Hindlimb muscle (tissue), 1 donor: ENCODE data around the gene DMBT1. TPM values are rescaled to one million over a fixed set of nuclear protein-coding genes. Genes with fewer than 3 reads are reported as not detected.

Experiments used
- DNase-seq: peaks from one replicate; pipeline ENCODE4 v3.0.0-alpha.2; 2013
- polyA plus RNA-seq: library from polyadenylated mRNA; unstranded; fragments of 120-200 nt; gene quantifications from one replicate; pipeline ENCODE4 v1.2.1, GENCODE V29; 2013; ENCODE audit not compliant: insufficient read length

DMBT1 gene
- 0.03 TPM for polyA plus RNA-seq

DNA sequence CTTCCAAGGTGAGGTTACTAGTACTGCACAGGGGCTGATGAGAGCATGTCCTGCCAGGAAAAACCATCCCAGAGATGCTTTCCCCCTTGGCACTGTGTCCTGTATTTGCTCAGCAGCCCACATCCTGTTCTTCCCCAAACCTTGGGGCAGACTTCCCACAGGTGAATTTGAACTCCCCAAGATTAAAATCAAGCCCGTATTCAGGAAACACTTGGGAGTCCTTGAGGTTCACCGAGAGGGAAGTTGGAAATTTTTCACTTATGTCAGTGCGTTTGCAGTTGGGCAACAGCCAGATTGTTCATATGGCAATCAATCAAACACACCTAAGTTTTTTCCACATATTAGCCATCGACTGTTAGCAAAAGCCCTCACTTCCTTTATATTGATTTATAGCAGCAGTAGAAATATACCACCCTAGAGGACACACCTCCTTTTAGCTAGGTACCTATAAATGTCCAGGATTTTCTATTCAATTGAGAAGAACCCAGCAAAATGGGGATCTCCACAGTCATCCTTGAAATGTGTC is at the start of gene DMBT1:
DMBT1 (plus strand) TSS at position 476 of the 526 bp plus-strand sequence; CDS start at position 493, 17 bp downstream.
- DNase-seq, result no peak

DNA sequence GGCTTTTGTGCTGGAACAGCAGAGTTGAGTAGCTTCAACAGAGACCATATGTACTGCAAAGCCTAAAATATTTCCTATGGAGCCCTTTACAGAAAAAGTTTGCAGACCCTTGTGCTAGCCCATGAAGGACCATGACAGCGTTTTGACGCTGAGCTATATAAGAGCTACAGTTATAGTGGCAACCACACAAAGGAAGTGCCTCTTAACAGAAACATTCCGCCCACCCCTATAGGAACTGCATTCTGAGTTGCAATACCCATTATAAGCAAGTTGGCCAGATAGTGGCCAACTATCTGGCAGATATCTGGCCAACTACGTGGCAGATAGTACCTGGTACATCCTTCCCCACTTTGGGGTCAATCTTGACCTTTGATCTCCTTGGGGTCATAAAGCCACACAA is 47.5 kb upstream of the DMBT1 start:
- no peak for DNase-seq

DNA sequence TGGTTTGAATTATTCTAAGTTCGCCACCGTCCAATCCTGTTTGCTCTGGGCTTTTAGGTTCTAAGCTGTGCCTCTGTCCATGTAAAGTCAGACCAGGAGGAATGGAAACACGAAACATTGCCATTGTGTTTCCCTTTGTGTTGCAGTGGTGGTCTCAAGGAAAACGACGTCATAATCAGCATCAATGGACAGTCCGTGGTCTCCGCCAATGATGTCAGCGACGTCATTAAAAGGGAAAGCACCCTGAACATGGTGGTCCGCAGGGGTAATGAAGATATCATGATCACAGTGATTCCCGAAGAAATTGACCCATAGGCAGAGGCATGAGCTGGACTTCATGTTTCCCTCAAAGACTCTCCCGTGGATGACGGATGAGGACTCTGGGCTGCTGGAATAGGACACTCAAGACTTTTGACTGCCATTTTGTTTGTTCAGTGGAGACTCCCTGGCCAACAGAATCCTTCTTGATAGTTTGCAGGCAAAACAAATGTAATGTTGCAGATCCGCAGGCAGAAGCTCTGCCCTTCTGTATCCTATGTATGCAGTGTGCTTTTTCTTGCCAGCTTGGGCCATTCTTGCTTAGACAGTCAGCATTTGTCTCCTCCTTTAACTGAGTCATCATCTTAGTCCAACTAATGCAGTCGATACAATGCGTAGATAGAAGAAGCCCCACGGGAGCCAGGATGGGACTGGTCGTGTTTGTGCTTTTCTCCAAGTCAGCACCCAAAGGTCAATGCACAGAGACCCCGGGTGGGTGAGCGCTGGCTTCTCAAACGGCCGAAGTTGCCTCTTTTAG is 46.3 kb upstream of the DMBT1 start:
- DNase-seq, result no peak

DNA sequence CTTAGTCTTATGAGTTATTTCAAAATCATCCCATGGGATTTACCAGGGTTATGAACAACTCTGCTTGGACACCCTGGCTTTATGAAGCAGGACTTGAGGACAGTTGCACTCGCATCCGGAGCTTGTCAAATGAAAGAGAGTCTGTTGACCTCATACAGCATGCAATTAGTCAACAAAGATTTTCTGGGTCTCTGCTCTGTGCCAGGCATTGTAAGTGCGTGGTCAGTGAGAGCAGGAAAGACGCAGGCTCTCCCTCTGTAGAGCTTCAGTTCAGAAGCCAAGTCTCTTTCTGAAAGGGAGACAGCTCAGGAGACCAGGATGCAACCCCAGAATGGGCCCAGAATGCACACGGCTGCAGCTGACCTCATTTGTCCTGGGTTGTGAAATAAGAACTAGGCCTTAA is 45.5 kb upstream of the DMBT1 start:
- DNase-seq, result no peak

DNA sequence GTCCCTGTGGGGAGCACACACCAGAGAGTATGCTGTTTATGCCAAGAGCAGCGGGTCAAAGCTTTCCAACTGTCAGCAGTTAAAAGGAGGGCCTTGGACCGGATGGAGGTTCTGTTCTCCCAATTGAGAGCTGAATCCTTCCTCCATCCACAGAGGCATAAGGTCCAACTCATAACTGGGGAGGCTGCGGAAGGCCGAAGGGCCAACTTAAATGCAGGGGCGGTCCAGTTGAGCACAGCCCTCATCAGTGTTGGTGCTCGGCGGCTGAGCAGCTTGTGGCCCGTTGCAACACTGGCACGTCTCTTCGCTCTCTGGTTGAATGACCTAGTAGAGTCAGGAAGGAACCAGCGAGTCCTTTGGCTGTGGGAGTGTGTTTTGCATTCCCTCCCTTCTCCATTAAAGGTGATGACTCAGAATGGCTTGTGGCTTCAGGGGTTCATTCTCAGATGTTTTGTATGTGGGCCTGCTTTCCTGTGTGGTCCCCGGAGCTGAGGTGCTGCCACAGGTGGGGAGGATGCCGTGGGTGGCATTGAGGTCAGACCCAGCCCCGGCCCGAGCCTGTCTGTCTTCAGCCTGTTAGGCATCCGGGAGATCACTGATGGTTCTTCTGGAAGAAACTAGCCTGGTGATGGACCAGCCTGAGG is 44.8 kb upstream of the DMBT1 start:
- no peak for DNase-seq

DNA sequence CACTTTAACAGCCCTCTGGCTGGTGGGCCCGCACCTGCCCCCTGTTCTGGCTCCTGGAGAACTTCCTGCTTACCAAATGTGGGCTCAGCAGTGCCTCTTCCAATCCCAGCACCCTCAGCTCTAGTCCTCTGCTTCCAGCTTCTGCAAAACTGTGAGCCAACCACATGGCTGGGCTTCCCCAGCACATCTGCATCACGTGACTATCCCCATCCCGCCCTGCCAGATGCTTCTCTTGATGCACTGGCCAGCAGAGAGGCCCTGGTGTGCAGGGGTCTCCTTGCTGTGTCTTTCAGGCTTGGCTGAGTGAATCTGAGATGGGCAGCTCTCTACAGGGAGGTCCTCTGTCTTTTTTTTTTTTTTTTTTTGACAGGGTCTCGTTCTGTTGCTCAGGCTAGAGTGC is 43.8 kb upstream of the DMBT1 start:
- no peak for DNase-seq

DNA sequence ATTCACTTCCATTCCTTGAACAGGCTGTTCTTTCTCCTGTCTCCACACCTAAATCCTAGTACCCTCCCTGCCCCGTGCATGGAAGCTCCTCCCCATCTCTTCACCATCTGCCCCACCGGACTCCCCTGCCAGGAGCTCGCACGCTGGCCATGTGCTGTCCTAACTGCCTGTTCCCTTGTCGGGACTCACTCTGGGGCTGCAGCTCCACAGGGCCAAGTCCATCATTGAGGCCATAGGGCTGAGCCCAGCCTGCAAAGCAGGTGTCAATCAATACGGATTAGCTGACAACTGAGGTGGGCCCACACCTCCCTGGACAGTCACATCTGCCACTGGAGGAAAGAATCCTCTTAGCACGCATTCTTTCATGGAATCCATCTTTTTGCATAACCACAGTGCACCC is 41.4 kb upstream of the DMBT1 start:
- no peak for DNase-seq

DNA sequence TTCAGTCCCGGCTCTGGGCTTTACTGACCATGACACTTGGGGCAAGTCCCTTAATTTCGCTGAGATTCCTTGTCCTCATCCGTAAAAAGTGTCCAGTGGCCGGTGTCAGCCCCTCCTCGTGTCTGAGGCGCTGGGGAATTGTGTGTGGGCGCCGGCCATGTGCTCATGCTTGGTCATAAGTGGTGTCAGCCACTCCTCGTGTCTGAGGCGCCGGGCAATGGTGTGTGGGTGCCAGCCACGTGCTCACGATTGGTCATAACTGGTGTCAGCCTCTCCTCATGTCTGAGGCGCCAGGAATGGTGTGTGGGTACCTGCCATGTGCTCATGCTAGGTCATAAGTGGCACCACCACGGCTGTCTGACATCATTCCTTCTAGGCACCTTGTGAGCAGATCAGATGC is 40.7 kb upstream of the DMBT1 start:
- DNase-seq, result no peak

DNA sequence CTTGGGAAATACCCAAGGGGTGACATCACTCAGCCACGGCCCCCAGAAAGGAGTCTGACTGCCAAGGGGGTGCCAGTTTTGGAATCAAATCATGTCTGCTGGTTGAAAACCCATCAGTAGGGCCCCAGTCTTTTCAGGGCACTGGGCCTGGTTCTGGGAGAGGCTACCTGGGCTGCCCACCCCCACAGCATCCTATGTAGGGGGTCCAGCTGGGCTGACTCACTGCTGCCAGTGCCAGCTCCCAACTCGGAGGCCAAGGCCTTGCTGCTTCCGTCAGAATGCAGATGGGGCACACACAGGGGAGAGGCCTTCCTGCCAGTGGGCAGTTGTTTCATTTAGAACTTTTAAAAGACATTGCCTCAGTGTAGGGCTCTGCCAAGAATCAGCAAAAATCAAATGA is 39.5 kb upstream of the DMBT1 start:
- no peak for DNase-seq

DNA sequence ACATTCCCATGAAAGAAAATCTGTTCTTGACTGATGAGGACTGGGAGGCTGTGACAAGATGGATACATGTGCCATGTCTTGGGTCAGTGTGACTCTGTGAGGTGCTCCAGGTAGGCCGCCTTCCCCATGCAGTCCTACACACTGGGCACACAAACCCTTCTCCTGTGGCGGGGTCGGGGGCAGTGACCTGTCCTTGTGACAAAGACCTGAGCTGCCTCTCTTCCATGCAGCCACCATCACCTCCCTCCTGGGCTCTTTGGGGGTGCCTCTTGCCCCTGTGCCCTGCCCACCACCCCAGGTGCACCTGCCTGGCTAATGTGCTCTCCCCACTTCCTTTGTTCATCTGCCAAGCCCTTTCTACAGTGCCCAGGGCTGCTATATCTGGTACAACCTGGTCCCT is 35.7 kb upstream of the DMBT1 start:
- DNase-seq, result no peak

DNA sequence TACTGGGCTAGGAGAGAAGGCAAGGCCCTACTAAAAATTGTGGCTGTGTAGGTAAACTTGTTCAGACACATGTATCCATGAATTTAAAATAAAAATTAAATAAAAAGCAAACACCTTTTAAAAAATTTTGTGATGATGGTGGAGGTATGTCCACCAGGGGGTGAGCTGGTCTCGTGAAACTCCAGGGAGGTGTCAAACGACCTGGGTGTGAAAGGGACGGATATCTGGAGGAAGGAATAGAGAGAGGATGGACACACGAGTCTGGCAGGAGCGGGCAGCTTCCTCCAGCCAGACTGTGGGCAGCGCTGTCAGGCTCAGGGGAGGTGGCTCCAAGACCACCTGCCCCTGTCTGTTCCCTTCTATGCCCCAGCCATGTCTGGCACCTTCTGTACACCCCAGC is 34.8 kb upstream of the DMBT1 start:
- DNase-seq, result no peak

DNA sequence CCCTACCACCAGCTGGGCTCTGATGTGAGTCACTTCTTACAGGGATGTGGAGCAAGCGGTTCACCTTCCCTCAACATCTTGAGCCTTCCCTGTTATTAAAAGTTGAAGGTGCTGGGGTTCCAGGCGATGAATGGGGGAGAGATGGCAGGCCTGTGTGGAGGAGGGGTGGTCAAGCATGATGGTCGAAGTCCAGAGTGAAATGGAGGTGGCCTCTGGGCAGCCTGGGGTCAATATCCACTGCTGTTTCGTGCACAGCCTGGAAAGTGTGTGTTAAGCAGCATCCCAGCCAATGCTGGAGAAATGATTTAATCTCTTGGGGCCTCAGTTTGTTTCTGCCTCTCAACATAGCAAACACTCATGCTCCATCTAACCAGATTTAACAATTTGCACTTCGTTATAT is 33.7 kb upstream of the DMBT1 start:
- no peak for DNase-seq

DNA sequence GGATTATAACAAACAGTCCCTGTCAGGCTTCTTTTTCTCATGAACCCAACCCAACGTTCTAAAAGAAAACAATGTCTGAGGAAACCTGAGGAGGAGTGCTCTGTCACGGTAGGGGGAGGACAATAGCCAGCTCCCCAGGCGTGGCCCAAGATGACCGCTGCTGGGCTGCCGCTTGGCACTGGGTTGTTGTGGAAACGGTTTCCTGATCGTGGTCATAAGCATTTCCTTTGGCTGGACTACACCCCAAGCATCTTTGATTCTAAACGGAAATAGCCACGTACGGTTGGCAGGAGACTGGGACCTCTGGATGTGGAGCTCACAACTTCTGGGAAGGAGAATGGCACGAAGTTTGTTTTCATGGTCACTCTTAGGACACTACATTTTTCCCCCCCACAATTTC is 30.4 kb upstream of the DMBT1 start:
- DNase-seq, result no peak

DNA sequence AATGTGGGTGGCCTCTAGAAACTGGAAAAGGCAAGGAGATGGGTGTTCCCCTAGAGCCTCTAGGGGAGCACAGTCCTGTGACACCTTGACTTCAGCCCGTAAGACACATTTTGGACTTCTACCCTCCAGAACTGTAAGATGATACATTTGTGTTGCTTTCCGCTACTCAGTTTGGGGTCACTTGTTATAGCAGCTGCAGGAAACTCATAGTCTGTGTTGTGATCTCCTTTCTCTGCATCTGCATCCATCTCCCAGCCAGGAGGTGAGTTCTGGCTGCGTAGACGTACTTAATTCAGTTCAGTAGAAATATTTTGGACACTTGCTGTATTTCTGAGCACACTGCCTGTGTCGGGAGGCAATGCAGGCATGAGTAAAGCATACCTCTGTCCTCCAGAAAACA is 29.3 kb upstream of the DMBT1 start:
- DNase-seq, result no peak

DNA sequence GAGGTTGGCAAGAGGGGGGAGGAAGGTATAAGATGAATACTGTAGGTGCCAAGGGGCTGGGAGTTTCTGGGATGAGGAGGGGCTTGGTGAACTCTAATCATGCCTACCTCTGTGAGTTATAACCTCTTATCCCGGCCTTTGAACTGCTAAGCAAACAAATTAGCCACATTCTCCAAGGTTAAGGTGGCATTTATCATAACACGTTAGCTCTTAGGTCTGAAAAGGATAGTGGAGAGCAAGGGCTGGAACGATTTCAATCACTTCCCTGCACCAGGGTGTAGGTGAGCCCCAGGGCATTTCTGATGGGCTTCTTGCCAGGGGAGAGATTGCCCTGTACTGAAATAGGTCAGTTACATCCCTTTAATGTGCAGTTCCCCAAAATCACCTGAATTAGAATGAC is 28.6 kb upstream of the DMBT1 start:
- DNase-seq, result no peak

DNA sequence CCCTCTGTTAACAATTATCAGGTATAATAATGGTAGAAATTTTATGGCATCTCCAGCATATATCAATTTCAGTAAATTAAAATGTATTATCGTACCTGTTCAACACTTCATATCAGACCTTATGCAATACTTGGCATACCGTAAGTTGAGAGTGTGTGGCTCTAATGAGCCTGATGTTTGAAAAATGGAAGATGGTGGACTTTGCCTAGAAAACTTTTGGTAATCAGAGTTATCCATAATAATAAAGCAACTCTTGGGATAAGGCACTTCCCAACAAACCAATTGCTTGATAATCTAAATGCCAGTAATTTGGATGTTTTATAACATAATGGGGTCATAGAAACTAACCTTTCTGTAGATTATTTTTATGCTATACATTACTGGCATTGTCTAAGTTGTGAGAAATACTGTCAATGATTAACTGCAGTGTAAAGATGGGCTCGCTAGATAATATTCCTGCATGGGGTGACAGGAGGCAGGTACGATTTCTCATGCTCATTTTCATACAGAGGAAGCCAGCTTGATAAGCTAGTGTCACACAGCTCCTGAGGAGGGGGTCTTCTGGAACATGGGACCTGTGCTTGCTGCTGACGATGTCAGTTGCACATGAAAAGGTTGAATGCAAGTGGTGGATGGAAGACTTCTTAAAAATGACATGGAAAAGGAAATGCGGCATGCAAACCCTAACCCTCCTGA is 27.8 kb upstream of the DMBT1 start:
- no peak for DNase-seq

DNA sequence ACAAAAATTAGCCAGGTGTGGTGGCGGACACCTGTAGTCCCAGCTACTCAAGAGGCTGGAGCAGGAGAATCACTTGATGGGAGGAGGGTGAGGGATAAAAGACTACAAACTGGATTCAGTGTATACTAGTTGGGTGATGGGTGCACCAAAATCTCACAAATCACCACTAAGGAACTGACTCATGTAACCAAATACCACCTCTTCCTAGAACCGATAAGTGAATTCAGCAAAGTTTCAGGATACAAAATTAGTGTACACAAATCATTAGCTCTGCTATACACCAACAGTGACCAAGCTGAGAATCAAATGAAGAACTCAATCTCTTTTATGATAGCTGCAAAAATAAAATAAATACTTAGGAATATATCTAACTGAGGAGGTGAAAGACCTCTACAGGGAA is 23.0 kb upstream of the DMBT1 start:
- no peak for DNase-seq

DNA sequence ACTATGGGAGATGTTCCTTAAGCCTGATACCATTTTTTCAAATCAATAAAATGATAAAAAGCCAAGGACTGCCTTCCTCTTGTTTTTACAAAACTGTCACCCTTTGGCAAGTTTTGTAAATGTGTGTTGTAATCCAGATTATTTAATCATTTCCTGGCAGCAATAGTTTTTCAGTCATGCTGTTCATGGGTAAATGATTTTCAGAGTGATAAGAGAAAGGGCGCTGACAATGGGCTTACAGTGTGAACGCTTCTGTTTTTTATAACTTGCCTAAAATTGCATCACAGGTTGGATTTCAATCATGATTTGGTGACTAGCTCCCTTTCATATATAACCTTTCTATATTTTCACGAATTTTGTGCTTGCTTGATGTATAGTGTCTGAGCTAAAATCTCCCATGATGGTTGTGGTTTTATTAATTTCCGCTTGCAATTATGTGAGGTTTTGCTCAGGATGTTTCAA is 19.0 kb upstream of the DMBT1 start:
- DNase-seq, result no peak

DNA sequence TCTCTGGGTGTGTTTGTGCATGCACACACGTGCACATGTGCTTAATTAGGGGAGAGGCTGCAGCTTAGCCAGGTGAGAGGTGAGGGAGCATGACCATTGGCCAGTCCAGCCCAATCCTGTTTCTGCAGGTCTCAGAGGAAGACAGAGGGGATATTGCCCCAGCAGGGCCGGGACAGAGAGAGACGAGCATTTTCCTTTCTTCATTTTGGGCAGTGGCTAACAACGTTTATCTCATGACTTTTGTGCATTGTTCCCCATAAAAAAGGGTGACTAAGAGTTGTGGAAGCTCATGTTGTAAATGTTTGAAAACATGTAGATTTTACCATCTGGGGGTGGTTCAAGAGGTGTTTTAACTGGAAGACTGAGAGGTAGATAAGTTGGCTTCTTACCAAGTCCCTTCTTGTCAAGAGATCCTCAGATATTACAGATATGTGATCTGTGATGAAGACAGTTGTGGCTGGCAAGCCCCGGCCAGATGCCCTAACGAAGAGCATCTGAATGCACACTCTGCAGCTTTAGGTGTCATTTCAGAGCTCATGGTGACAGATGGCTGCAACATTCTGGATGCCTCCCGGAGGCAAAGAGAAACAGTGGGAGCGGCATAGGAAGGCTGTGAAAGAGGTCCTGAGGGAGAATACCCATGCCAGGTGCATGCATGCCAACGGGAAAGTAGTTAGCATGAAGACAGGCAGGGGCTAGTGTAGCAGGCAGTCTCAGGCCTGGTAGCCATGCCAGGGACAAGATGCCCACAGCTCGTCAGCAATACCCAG is 16.7 kb upstream of the DMBT1 start:
- no peak for DNase-seq

DNA sequence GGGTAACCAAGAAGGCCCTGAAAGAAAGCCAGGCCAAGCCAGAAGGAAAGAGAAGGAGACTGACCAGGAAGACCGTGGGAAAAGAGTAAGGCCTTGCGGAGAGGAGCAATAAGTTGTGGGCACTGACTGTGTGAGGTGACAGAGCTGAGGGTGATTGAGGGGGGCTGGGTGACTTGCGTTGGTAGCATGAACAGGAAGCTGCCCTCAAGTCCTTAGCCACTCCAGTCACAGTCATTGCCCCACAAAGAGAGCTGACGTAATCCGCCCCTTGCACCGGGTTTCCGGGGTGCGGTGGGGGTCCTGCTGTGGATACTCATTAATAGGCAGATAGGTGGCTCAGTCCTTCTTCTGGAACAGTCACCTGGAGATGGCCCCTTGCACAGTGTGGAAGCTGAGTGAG is 16.1 kb upstream of the DMBT1 start:
- no peak for DNase-seq

DNA sequence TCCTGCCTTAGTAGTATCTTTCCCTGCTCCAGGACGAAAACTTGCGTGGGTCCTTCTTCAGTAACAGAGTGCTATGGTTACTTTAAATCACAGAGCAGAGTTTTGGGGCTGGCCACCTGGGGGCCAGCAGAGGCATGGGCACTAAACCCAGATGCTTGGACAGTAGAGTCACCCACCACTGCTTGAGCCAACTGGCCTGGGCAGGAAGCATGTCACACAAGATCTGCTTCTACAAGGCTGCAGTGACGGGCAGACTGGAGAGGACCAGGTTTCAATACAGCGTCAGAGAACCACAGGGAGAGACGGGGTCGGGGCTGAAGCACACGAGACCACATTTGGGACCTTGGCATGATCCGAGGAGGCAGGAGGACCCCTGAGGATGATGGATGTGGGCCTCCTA is 14.3 kb upstream of the DMBT1 start:
- no peak for DNase-seq

DNA sequence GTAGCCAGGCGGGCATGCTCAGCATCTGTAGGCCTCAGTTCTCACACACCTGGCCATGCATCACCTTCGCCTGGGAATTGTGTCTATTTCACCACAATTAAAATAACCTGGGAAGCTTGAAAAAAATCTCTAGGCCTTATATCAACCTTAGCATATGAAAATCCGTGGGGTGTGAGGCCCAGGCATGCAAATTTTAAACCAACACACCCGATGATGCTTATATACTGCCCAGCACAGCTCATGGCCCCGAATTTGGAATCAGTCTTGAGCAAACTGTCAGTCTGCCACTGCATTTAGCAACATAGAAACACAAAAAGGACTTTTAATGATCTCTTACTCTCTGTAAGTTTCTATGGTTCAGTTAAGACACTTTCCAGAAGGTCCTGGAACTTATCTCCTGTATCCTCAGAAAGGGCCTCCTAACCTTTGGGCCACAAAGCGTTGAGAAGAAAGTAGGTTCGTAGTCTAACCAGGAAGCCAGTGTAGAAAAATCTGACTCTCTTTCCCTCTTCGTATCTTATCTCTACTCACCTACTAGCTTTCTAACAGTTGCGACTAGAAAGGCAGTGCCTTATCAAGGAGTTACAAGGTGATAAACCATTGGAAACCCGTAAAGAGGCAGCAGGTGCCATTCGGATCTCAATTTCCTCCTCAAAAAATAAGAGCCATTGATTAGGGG is 12.0 kb upstream of the DMBT1 start:
- no peak for DNase-seq
